ENCODE measurements around the gene DENND4C.
"Not testable (repeated sequence)": the region's sequence is repeated elsewhere in the genome, so short reads cannot be mapped to it uniquely, and the experiment has no call there.

Gene DENND4C

GRCh38 chr9:19410594-19410993 is 180.1 kb downstream of the DENND4C start:
- no peak for DNase-seq (ENCODE audit: low spot score)

- no peak for DNase-seq (ENCODE audit: low spot score)
Measured at GRCh38 chr9:19411316-19411715, 180.8 kb downstream of the DENND4C start.

GRCh38 chr9:19413456-19413855 is 183.0 kb downstream of the DENND4C start:
- not testable (repeated sequence) for DNase-seq (ENCODE audit: low spot score)

- no peak for DNase-seq (ENCODE audit: low spot score)
Measured at GRCh38 chr9:19416143-19416542, 185.7 kb downstream of the DENND4C start.

- no peak for DNase-seq (ENCODE audit: low spot score)
Measured at GRCh38 chr9:19420877-19421276, 190.4 kb downstream of the DENND4C start.

All from D341Med (cell line).